Measurements from ENCODE around the gene TMX4.

TMX4 gene

DNA sequence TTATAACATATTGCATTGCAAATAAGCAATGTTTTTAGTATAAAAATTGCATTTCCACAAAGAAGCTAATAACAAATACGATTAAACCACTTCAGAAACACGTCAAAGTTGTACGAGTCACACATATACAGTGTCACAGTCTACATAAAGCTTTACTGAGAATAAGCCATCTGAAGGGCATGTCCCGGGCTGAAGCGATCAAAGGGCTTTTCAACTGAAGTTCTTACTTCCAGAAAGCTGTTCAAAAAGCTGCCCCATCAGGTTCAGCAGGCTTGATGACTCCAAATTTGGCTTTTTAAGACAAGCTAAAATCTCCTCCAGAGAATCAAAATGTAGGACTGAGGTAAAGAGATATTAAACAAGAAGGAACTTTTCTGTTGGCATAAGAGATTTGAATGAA lies 41.9 kb downstream of the TMX4 start:
- DNase-seq (ENCODE audit: extremely low read depth, low read depth): no peak
- no peak overlapping the region for H3K4me3 ChIP-seq (replicated peaks; ENCODE audit: low read depth, low read length)
- TF ChIP-seq, protein P1, sequence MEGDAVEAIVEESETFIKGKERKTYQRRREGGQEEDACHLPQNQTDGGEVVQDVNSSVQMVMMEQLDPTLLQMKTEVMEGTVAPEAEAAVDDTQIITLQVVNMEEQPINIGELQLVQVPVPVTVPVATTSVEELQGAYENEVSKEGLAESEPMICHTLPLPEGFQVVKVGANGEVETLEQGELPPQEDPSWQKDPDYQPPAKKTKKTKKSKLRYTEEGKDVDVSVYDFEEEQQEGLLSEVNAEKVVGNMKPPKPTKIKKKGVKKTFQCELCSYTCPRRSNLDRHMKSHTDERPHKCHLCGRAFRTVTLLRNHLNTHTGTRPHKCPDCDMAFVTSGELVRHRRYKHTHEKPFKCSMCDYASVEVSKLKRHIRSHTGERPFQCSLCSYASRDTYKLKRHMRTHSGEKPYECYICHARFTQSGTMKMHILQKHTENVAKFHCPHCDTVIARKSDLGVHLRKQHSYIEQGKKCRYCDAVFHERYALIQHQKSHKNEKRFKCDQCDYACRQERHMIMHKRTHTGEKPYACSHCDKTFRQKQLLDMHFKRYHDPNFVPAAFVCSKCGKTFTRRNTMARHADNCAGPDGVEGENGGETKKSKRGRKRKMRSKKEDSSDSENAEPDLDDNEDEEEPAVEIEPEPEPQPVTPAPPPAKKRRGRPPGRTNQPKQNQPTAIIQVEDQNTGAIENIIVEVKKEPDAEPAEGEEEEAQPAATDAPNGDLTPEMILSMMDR (IDR thresholded peaks at IDR 0.05; ENCODE audit: low read depth, low read length, missing control alignments): no peak

DNA sequence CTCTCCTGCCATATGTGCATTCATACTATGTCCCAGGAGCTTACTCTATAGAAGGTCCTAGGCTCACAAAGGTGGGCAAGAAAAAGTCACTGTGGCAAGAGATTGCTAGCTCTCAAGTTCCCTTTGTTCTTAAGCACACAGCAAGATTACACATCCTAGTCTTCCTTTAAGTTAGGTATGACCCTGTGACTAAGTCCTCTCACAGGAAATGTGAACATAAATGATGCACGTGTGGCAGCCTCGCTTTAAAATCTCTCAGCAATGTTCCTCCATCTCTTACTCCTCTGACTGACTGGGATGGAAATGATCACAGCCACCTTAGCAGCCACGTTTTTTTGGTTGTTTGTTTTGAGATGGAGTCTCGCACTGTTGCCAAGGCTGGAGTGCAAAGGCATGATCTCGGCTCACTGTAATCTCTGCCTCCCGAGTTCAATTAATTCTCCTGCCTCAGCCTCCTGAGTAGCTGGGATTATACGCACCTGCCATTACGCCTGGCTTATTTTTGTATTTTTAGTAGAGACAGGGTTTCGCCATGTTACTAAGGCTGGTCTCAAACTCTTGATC lies 43.6 kb downstream of the TMX4 start:
- no peak overlapping the region for H3K4me3 ChIP-seq (replicated peaks; ENCODE audit: low read depth, low read length)
- TF ChIP-seq, protein P1 (IDR thresholded peaks at IDR 0.05; ENCODE audit: low read depth, low read length, missing control alignments): no peak
- DNase-seq (ENCODE audit: extremely low read depth, low read depth): no peak

DNA sequence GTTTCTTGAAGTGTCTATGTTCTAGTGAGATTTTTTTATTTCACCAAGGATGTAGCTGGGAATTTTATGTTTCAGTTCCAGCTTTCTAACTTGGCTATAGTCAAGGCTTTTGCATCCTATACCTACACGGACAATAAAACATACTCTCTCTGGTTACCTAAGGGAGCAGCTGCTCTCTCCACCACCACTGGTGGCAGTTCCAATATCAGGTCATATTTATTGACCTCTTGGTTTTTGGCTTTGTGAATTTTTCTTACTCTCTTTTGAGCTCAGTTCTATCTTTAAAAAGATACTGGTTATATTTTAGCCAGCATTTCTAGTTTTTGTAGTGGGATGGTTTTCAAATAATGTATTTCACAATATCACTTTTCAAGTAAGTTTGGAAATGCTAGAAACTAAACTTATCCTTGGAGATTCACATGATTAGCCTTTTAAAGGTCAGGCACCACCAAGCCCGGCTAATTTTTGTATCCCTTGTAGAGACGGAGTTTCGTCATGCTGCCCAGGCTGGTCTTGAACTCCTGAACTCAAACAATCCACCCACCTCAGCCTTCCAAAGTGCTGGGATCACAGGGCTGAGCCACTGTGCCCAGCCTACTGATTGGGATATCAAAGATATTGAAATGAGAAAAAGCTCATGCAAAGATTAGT lies 44.7 kb downstream of the TMX4 start:
- no peak for DNase-seq (ENCODE audit: extremely low read depth, low read depth)
- TF ChIP-seq, protein P1 (IDR thresholded peaks at IDR 0.05; ENCODE audit: low read depth, low read length, missing control alignments): no peak
- no peak overlapping the region for H3K4me3 ChIP-seq (replicated peaks; ENCODE audit: low read depth, low read length)

DNA sequence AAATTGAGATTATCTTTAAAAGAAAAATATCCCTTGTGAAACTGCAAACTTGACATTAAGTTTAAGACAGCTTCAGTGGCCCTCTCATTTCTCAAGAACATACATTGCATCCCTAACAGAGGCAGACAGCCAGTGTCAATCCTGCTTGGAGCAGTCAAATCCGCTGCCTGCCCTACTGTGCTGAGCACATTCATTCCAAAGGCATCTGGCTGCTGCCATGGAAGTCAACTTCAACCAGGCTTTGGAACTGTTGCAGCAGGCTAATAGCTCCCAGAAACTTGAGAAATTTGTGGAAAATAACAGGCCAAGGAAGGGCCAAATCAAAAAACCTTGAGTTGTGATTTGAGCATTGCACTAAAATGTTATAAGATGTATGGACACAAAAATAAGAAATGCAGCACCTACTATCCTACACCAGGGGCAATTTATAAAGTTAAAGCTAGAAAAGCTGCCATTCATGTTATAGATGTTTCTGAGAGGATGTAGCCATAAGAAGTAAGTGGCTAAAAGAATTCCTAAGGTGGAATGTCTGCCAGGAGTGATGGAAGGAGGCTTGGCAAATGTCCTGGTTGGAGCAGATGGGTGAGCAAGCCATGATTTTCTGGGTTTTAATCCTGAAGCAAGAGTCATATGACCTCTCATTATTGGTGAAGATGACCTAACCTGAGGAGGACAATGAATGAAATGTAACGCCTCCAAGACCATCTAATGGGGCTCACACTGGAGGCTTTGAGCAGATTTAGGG lies 47.9 kb downstream of the TMX4 start:
- TF ChIP-seq, protein P1 (IDR thresholded peaks at IDR 0.05; ENCODE audit: low read depth, low read length, missing control alignments): no peak
- no peak for DNase-seq (ENCODE audit: extremely low read depth, low read depth)

DNA sequence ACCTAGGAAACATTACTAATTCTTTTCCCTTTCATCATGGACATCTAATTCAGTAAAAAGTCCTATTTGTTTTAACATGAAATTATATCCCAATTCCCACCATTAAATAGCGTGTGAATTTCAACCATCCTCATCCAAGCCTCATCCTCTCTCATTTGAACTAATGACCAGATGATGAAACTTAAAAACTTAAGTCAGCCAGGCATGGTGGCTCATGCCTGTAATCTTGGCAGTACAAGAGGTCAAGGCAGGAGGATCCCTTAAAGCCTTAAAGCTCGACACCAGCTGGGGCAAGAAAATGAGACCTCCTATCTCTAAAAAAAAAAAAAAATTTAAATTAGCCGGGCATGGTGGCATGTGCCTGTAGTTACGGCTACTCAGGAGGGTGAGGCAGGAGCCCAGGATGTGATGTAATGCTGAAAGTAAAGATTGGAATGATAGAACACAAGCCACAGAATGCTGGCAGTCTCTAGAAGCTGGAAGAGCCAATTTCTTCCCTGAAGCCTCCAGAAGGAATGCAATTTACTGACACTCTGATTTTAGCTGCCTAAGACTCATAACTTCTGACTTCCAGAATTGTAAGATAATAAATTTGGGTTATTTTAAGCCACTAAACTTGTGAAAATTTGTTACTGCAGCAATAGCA lies 52.2 kb downstream of the TMX4 start:
- DNase-seq (ENCODE audit: extremely low read depth, low read depth): no peak
- TF ChIP-seq, protein P1 (IDR thresholded peaks at IDR 0.05; ENCODE audit: low read depth, low read length, missing control alignments): no peak
- no peak overlapping the region for H3K4me3 ChIP-seq (replicated peaks; ENCODE audit: low read depth, low read length)

More for the DNA sequence above, 47.9 kb downstream of the TMX4 start:
- H3K4me3 ChIP-seq (replicated peaks; ENCODE audit: low read depth, low read length): no peak overlapping the region

DNA sequence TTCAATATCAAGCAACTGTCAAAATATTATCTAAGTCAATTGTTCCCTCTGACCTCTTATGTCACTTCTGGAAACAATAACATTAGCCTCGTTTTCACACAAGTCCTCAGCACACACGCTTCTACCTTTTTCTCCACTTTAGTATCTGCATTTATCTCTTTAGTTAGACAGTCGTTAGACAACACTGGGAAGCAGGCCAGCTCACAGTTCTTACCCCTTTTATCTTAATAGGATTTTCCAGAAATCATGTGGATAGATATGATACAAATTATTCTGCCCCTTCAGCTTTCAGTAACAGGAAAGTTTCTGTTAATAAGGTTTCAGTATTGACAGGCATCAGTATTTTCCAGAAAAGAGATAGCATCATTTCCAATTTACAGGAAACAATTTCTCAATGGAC lies 53.4 kb downstream of the TMX4 start:
- DNase-seq (ENCODE audit: extremely low read depth, low read depth): no peak
- TF ChIP-seq, protein P1 (IDR thresholded peaks at IDR 0.05; ENCODE audit: low read depth, low read length, missing control alignments): no peak
- no peak overlapping the region for H3K4me3 ChIP-seq (replicated peaks; ENCODE audit: low read depth, low read length)

Data from HFF-Myc (cell line).